IMR-90 (cell line): ENCODE data around the gene THADA. TPM values are rescaled to one million over a fixed set of nuclear protein-coding genes. Genes with fewer than 3 reads are reported as not detected.

Source experiments
- microRNA-seq, 2 experiments: library from miRNA; stranded (forward) in 1 of 2; unstranded in 1 of 2; fragments of 10-50 nt in 1 of 2; fragments of <30 nt in 1 of 2; gene quantifications in 1 of 2; microRNA quantifications in 1 of 2; one replicate each; pipeline versions ENCODE3 to v1.1.0; 2013 to 2020; ENCODE audit not compliant: insufficient read depth in 1 of 2, insufficient read length in 1 of 2, unreplicated experiment in 1 of 2
- polyA plus RNA-seq, 3 experiments: library from polyadenylated mRNA; depleted of rRNA; stranded (reverse); fragments of >200 nt; gene quantifications; 2 replicates each; pipeline ENCODE4 v1.2.3, GENCODE V29; 2012; ENCODE audit warnings: low replicate concordance in 1 of 3
- small RNA-seq, 5 experiments: library from RNA; depleted of rRNA; stranded (forward); fragments of <200 nt; gene quantifications; one replicate each; pipeline ENCODE3, GENCODE V24; 2012
- total RNA-seq: library from RNA; depleted of rRNA; stranded (reverse); fragments of >200 nt; gene quantifications from 2 replicates; pipeline ENCODE4 v1.2.3, GENCODE V29; 2012; rRNA removed

The THADA gene
- total and polyA plus RNA-seq, 2 of the 4 experiments (the other 2 are of a cell fraction), result 10.5 to 21.3 TPM

Small RNA genes lying within 50 kb of the gene (microRNA-seq; reads per million reads assigned to microRNA genes)
- gene RF00019 (ENCODE audit: insufficient read depth, insufficient read length), result not detected
- gene RN7SL531P (ENCODE audit: insufficient read depth, insufficient read length), result not detected
- not detected for gene RNU6-958P (ENCODE audit: insufficient read depth, insufficient read length)

Small RNA genes lying within 50 kb of the gene (small RNA-seq; reads per million reads assigned to genes)
- gene RF00019, result 0 reads per million in 5 experiments
- gene RN7SL531P, result 0 reads per million in 5 experiments
- 0.04 to 83.1 (median 0.73) reads per million in 5 experiments for gene RNU6-958P

Other genes starting within 250 kb of the THADA start
- gene PLEKHH2, start 41.2 kb upstream of the THADA start, total RNA-seq, result 1.7 and 2.0 TPM in 2 replicates
- gene PLEKHH2, start 41.2 kb upstream of the THADA start, polyA plus RNA-seq (2012; rRNA removed), result 2.6 and 3.3 TPM in 2 replicates
- gene C1GALT1C1L, start 80.4 kb upstream of the THADA start, total RNA-seq, result 0.28 and 0.36 TPM in 2 replicates
- 0.53 and 0.63 TPM in 2 replicates for gene C1GALT1C1L, start 80.4 kb upstream of the THADA start, polyA plus RNA-seq (2012; rRNA removed)
- 5.2 and 11.7 TPM in 2 replicates for gene DYNC2LI1, start 178.0 kb upstream of the THADA start, total RNA-seq
- 8.1 and 10.4 TPM in 2 replicates for gene DYNC2LI1, start 178.0 kb upstream of the THADA start, polyA plus RNA-seq (2012; rRNA removed)
- not detected in 2 replicates for gene ABCG5, start 242.8 kb upstream of the THADA start, total RNA-seq
- gene ABCG5, start 242.8 kb upstream of the THADA start, polyA plus RNA-seq (2012; rRNA removed), result not detected in 2 replicates
- gene ABCG8, start 242.9 kb upstream of the THADA start, total RNA-seq, result not detected in 2 replicates
- not detected in 2 replicates for gene ABCG8, start 242.9 kb upstream of the THADA start, polyA plus RNA-seq (2012; rRNA removed)